SK-N-MC (cell line): Measurements from ENCODE around the gene GBP6.
"Not testable (repeated sequence)": the region's sequence is repeated elsewhere in the genome, so short reads cannot be mapped to it uniquely, and the experiment has no call there.

Experiments
- DNase-seq: peaks from one replicate; pipeline ENCODE4 v3.0.0-alpha.2; 2011; ENCODE audit warnings: low read depth, low spot score
- H3K27ac ChIP-seq: fragments of 200-600 bp; sonication (generic); 2 replicates; pipeline ENCODE4 v1.5.1; 2016; ENCODE audit warnings: mixed run types
- H3K36me3 ChIP-seq: fragments of 200-600 bp; sonication (generic); 2 replicates; pipeline ENCODE4 v1.6.1; 2017; ENCODE audit warnings: antibody characterized with exemption, low read length, mixed read lengths; ENCODE audit not compliant: insufficient read depth
- H3K4me3 ChIP-seq: fragments of 200-600 bp; sonication (generic); 2 replicates; pipeline ENCODE4 v1.5.1; 2016
- H3K9ac ChIP-seq: fragments of 200-600 bp; sonication (generic); 2 replicates; pipeline ENCODE4 v1.8.0; 2017; ENCODE audit warnings: mixed run types, mixed read lengths; ENCODE audit not compliant: insufficient read length
- H3K9me3 ChIP-seq: fragments of 200-600 bp; sonication (generic); 2 replicates; pipeline ENCODE4 v1.6.1; 2017; ENCODE audit warnings: low read depth, mild to moderate bottlenecking, antibody characterized with exemption, low read length, moderate library complexity, mixed read lengths
- EZH2 ChIP-seq: fragments of 200-600 bp; sonication (generic); IDR thresholded peaks from one replicate; pipeline ENCODE4 v1.6.1; 2017; ENCODE audit warnings: antibody characterized with exemption
- FOXP2 ChIP-seq: optimal IDR thresholded peaks from 2 replicates; pipeline ENCODE3; 2011; ENCODE audit warnings: mild to moderate bottlenecking, moderate library complexity; ENCODE audit not compliant: insufficient read depth; ENCODE audit errors: extremely low read length, control extremely low read depth
- POLR2AphosphoS5 ChIP-seq: IDR thresholded peaks from 2 replicates; pipeline ENCODE4 v1.6.1; 2012; ENCODE audit warnings: mild to moderate bottlenecking, low read depth, low read length, borderline replicate concordance

The GBP6 gene

DNA sequence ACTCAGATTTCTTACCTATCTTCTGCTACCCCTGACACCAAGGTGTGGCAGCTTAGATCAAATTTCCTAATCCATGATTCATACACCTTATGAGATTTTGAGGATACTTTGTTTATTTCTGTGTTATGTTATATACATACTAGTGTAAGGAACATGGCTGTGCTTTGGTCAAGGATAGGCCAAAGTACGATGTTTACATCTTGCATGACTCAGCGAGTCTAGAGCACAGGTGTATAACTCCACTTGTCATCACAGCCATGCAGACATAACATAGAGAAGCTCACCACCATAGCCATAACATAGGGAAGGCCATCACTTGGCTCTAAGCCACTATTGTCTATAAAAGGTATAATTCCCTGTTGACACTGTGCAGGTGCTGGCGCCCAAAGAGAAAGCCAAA, 61.2 kb downstream of the GBP6 start:
- no peak for DNase-seq
- Histone ChIP-seq H3K36me3 (no peaks in the 10 kb centered on the region), H3K27ac (no peak overlapping the region), H3K9me3 (no peaks in the 10 kb centered on the region), H3K4me3 (no peak overlapping the region), H3K9ac (no peak overlapping the region)
- TF ChIP-seq POLR2AphosphoS5, result no peak
- TF ChIP-seq EZH2, result no peak
- no peak for TF ChIP-seq FOXP2

DNA sequence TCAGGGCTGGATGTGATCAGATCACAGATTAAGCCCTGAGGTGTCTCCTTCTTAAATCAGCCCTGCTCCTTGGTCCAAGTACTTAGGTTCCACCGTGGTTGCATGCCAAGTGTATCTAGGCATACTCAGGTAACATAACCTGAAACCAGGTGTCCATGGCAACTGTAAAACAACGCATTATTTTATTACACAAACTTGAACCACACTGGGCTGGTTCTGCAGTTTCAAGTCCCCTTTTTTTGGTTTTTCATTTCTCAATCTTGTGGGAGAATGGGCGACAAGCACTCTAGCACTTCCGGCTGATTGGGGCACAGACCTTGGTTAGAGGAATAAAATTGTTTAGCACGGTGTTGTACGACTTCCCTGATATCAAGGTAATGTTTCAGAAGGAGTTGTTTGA, 65.2 kb downstream of the GBP6 start:
- no peaks in the 10 kb centered on the region for H3K36me3 ChIP-seq
- DNase-seq, result no peak
- H3K4me3 ChIP-seq, result no peak overlapping the region
- TF ChIP-seq POLR2AphosphoS5 (no peak), FOXP2 (no peak), EZH2 (no peak)
- no peaks in the 10 kb centered on the region for H3K9me3 ChIP-seq
- H3K27ac ChIP-seq, result no peak overlapping the region
- H3K9ac ChIP-seq, result no peak overlapping the region

DNA sequence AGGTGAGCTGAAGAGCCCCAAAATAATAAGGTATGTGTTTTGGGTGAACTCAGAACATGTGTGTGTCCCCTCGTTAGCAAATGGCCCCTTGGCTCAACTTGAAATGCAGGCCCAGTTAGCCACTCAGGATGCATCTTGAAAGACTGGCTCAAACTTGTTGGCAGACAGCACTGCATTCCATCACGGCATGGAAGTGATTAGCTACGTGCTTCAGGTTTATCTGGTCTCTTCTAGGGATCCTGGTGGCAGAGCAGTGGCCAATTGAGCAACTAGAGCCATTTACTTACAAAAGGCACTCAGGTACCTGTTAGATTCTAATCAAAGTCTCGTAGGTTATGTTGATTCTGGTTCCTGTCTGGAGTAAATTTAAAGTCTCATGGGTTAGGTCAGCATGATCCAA, 65.8 kb downstream of the GBP6 start:
- not testable (repeated sequence) for H3K9ac ChIP-seq, H3K27ac ChIP-seq, H3K36me3 ChIP-seq, H3K9me3 ChIP-seq, H3K4me3 ChIP-seq, DNase-seq

DNA sequence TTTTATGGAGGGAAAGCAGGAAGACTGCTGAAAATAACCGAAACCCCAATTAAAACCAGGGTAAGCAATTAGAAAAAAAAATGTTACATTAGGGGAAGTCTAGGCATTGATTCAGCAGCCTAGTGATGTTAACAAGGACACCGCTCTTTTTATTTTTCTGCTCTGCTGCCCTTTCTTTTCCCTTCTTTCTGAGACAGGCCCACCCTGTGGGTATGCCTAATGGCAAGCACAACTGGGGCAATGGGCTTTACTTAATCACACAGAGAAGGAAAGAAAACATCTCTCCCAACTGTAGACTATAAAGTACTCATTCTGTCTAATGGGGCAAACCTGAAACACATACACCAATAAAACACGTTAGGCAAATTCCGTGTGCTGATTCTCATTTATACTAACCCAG, 69.6 kb downstream of the GBP6 start:
- TF ChIP-seq FOXP2, result no peak
- no peak for TF ChIP-seq EZH2
- TF ChIP-seq POLR2AphosphoS5, result no peak
- no peak overlapping the region for H3K4me3 ChIP-seq
- H3K9ac ChIP-seq, result no peak overlapping the region
- DNase-seq, result no peak
- no peaks in the 10 kb centered on the region for H3K36me3 ChIP-seq
- H3K9me3 ChIP-seq, result no peaks in the 10 kb centered on the region
- H3K27ac ChIP-seq, result no peak overlapping the region

DNA sequence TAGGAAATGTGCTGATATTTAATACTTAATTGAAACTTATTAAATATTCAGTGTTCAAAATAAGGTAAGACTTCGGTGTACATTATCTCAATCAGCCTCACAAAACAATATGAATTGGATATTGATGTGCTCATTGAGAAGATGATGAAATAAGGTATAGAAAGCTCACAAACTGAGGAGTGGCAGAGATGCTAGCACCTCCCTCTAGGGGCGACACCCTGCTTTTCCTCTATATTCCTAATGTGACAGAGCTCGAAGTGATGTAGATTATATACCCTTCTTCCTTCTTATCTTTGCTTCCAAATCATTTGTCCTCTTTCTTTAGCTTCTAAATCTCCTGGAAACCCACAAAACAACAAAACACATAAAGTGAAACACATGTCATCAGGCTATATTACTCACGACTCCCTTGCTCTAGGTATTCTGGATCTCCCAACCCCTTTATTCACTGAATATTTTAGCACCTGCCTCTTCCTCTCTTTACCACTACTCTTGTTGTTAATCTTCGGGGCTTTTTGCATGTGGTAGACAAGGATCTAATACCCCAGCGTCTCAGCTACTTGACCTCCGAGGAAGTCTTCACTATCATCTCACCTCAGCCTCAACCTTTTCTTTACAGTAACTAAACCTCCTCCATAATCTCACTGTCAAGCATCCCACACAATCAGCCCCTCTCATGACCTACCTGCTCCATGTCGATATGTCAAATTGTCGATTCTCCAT, 70.4 kb downstream of the GBP6 start:
- H3K9ac ChIP-seq, H3K9me3 ChIP-seq, DNase-seq, H3K4me3 ChIP-seq, H3K36me3 ChIP-seq, H3K27ac ChIP-seq: not testable (repeated sequence)
